Fibroblast of pulmonary artery (primary cell): ENCODE data around the gene AKAP6.
A peak's percentile ranks its signal among the peaks of the same experiment; 100 is the strongest.

Experiments used
- DNase-seq: peaks from one replicate; pipeline ENCODE4 v3.0.0-alpha.2; 2010; ENCODE audit warnings: low read depth
- H3K4me3 ChIP-seq: replicated peaks from 2 replicates; pipeline ENCODE4 v1.5.1; 2011; ENCODE audit warnings: low read depth, mild to moderate bottlenecking, control low read depth, low read length, moderate library complexity
- TF ChIP-seq, protein P1 (sequence below): IDR thresholded peaks from 2 replicates; pipeline ENCODE4 v1.5.1; 2011; ENCODE audit warnings: mild to moderate bottlenecking, control low read depth, low read length, inconsistent platforms; ENCODE audit errors: missing control alignments

AKAP6 gene

DNA sequence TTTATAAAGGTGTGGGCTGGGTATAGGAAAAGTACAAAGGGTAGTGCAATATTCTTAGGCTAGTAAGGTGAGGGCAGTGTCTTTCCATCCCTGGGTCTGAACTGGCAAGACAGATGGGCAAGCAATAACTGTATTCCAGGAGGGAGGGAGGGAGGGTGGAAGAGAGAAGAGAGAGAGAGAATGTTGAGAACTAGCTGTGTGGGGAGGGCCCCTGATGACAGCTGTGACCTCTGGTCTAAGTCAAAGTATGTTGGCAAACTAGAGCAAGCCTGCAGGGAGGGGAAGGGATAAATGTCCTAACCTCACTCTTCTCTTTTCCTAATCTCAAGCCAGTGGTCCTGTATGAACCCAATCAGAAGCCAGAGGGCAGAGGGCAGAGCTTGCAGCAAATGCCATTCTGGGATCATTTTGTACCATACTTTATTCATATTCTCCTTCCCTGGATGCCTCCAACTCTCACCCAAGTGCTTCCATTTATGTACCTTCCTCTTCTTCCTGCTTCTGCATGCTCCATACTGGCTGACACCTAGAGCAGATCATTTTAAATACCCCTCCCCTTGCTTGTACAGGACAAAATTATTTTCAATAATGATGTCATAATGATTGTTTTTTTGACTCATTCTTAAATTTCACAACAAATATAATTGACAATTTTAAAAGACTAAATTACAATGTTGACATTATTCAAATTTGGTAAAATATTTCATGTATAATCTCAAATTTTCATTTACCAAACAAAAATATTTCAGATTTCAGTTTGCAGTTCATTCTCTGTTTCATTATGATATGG is 75.9 kb downstream of the AKAP6 start:
- TF ChIP-seq, protein P1, sequence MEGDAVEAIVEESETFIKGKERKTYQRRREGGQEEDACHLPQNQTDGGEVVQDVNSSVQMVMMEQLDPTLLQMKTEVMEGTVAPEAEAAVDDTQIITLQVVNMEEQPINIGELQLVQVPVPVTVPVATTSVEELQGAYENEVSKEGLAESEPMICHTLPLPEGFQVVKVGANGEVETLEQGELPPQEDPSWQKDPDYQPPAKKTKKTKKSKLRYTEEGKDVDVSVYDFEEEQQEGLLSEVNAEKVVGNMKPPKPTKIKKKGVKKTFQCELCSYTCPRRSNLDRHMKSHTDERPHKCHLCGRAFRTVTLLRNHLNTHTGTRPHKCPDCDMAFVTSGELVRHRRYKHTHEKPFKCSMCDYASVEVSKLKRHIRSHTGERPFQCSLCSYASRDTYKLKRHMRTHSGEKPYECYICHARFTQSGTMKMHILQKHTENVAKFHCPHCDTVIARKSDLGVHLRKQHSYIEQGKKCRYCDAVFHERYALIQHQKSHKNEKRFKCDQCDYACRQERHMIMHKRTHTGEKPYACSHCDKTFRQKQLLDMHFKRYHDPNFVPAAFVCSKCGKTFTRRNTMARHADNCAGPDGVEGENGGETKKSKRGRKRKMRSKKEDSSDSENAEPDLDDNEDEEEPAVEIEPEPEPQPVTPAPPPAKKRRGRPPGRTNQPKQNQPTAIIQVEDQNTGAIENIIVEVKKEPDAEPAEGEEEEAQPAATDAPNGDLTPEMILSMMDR, result no peak
- no peak overlapping the region for H3K4me3 ChIP-seq
- DNase-seq, result no peak

GRCh38 chr14:32405856-32406255 is 76.8 kb downstream of the AKAP6 start:
- H3K4me3 ChIP-seq, result no peak overlapping the region
- TF ChIP-seq, protein P1, result no peak
- DNase-seq, result no peak

DNA sequence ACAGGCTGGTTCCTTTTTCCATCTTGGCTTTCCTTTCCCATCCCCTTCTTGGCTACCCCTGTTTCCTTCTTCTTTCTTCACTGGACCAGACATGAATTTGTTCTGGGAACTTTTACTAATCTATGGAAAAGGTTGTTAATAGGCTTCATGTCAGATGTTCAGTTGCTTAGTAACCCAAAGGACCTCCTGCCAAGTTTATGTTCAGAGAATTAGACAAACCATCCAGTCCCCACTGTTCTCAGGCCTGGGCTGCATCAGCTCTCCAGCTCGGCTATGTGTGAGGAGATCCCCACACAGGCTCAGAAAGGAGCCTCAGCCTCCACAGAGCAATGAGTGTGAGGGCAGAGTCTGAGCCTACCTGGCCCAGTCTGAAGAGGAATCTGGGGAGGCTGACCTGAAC is 78.0 kb downstream of the AKAP6 start:
- TF ChIP-seq, protein P1, result no peak
- peak; percentile 24 for DNase-seq
- H3K4me3 ChIP-seq, result no peak overlapping the region

DNA sequence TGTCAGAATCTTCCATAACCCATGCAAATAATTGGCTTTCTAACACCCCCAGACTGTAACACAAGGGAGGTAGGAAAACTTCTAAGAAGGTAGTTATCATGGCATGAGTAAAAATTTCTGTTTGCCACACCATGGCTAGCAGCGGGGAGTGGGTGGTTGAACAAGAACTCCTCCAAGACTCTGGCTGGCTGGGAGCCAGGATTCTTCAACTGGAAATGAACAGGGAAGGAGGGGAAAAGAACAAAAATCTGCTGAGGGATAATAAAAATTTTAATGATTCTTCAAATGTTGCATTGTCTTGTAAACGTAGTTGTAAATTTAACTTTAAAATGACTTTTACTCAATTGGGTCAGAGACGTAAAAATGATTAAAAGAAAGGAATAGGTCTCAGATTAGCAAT is 78.9 kb downstream of the AKAP6 start:
- peak; percentile 55 for DNase-seq
- TF ChIP-seq, protein P1, result no peak
- H3K4me3 ChIP-seq, result no peak overlapping the region

DNA sequence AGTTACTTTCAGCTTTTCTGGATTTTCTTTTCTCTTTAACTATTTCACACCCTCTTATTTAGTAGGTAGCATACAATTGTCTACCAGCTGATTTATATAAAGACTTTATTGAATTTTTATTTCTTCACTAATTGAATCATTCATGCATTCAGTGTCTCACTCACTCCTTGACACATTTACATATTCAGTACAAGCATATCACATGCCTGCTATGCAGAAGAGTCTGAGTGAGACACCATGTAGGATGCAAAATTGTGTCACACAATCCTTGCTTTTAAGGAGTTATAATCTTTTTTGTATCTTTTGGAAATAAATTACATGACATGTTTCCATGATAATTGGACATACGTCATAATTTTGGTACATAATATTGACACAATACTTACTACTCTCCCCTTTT is 83.0 kb downstream of the AKAP6 start:
- H3K4me3 ChIP-seq, result no peak overlapping the region
- DNase-seq, result no peak
- TF ChIP-seq, protein P1, result no peak

DNA sequence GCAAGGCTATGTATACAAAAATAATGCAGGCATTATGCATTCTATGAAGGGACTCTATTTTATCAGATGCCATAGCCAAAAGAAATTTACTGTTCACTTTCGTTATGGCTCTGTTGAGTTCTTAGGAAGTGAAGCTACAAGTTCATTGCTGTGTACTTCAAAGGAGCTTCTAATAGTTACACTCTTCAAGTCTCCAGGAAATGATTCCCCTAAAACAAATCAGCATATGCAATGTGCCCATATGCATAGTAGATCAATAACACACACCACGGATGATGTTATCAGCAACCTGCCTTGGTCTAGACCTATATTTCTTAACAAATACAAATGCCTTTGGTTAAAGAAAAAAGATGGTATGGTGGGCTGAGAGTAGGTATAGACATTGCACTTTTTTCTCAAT is 83.4 kb downstream of the AKAP6 start:
- DNase-seq, result no peak
- TF ChIP-seq, protein P1, result no peak

More for the DNA sequence above, 83.4 kb downstream of the AKAP6 start:
- no peak overlapping the region for H3K4me3 ChIP-seq
